Measurements from ENCODE around the gene NAP1L1.

DNA sequence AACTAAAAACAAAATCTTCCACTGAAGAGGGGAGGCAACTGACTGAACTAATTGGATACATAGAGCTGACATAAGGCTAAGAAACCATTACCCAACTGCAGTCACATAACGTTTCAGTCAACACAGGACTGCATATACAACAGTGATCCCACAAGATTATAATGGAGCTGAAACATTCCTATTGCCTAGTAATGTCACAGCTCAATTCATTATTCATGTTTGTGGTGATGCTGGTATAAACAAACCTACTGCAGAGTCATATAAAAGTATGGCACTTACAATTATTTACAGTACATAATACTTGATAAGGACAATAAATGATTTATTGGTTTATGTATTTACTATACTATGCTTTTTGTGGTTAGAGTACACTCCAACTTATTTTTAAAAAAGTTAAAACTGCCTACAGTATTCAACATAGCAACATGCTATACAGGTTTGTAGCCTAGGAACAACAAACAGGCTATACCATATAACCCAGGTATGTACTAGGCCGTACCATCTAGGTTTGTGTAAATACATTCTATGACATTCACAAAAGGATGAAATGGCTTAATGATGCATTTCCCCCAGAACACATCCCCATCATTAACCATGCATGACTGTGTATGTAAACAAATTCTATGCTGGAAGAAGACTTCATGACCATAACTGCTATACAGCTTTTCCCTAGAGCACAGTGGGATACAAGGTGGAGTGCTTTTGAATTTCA lies 4.3 kb downstream of the NAP1L1 start:
- no peak for TF ChIP-seq CTCF (IDR thresholded peaks at IDR 0.05)
- peak; percentile 29; the same call in 1 of the 2 replicates for TF ChIP-seq POLR2AphosphoS5 (IDR thresholded peaks at IDR 0.05; ENCODE audit: low read depth, low read length)
- TF ChIP-seq, protein P1, sequence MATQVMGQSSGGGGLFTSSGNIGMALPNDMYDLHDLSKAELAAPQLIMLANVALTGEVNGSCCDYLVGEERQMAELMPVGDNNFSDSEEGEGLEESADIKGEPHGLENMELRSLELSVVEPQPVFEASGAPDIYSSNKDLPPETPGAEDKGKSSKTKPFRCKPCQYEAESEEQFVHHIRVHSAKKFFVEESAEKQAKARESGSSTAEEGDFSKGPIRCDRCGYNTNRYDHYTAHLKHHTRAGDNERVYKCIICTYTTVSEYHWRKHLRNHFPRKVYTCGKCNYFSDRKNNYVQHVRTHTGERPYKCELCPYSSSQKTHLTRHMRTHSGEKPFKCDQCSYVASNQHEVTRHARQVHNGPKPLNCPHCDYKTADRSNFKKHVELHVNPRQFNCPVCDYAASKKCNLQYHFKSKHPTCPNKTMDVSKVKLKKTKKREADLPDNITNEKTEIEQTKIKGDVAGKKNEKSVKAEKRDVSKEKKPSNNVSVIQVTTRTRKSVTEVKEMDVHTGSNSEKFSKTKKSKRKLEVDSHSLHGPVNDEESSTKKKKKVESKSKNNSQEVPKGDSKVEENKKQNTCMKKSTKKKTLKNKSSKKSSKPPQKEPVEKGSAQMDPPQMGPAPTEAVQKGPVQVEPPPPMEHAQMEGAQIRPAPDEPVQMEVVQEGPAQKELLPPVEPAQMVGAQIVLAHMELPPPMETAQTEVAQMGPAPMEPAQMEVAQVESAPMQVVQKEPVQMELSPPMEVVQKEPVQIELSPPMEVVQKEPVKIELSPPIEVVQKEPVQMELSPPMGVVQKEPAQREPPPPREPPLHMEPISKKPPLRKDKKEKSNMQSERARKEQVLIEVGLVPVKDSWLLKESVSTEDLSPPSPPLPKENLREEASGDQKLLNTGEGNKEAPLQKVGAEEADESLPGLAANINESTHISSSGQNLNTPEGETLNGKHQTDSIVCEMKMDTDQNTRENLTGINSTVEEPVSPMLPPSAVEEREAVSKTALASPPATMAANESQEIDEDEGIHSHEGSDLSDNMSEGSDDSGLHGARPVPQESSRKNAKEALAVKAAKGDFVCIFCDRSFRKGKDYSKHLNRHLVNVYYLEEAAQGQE (IDR thresholded peaks at IDR 0.05; ENCODE audit: insufficient read depth in 1 of 2, low read depth in 2 of 2, low read length in 1 of 2), result no peak

All from Panc1 (cell line).